HT-29 (cell line): ENCODE data around the gene NOL12. TPM values are rescaled to one million over a fixed set of nuclear protein-coding genes. Genes with fewer than 3 reads are reported as not detected.
A peak's percentile ranks its signal among the peaks of the same experiment; 100 is the strongest.
"Not testable (repeated sequence)": the region's sequence is repeated elsewhere in the genome, so short reads cannot be mapped to it uniquely, and the experiment has no call there.

Experiments
- DNase-seq: peaks from one replicate; pipeline ENCODE4 v3.0.0-alpha.2; 2015; ENCODE audit warnings: low spot score
- total RNA-seq: library from RNA; depleted of rRNA; stranded (reverse); fragments of >200 nt; shearing (Covaris generic); gene quantifications from 2 replicates; pipeline ENCODE4 v1.2.3, GENCODE V29; 2014; rRNA removed

NOL12 gene
- total RNA-seq: 25.2 and 42.3 TPM in 2 replicates

GRCh38 chr22:37686002-37686982, at the start of gene NOL12:
TSS of gene NOL12 (plus strand) at chr22:37686343. CDS start at chr22:37686393, 50 bp downstream.
- peak; percentile 82 for DNase-seq

GRCh38 chr22:37636949-37637273, 49.2 kb upstream of the NOL12 start:
- DNase-seq: no peak

- DNase-seq: no peak
Observed at GRCh38 chr22:37638391-37639069, 47.6 kb upstream of the NOL12 start.

GRCh38 chr22:37639070-37639760, 46.9 kb upstream of the NOL12 start, which contains the start of gene SH3BP1:
TSS of gene SH3BP1 (plus strand) at chr22:37639669. CDS start at chr22:37639788, 119 bp downstream.
- peak; percentile 22 for DNase-seq

GRCh38 chr22:37639771-37640590, 46.2 kb upstream of the NOL12 start:
- no peak for DNase-seq

GRCh38 chr22:37640591-37641560, 45.3 kb upstream of the NOL12 start:
- DNase-seq: peak; percentile 36

- peak; percentile 52 for DNase-seq
Observed at GRCh38 chr22:37641561-37641949, 44.6 kb upstream of the NOL12 start.

- DNase-seq: peak; percentile 84
Observed at GRCh38 chr22:37643225-37643847, 42.8 kb upstream of the NOL12 start.

GRCh38 chr22:37647317-37647716, 38.8 kb upstream of the NOL12 start:
- no peak for DNase-seq

- peak; percentile 87 for DNase-seq
Observed at GRCh38 chr22:37647928-37648327, 38.2 kb upstream of the NOL12 start.

- no peak for DNase-seq
Observed at GRCh38 chr22:37650463-37651136, 35.5 kb upstream of the NOL12 start.

- no peak for DNase-seq
Observed at GRCh38 chr22:37654563-37655251, 31.4 kb upstream of the NOL12 start.

GRCh38 chr22:37655252-37655563, 30.9 kb upstream of the NOL12 start:
- DNase-seq: no peak

- not testable (repeated sequence) for DNase-seq
Observed at GRCh38 chr22:37656583-37656982, 29.6 kb upstream of the NOL12 start.

GRCh38 chr22:37657590-37658132, 28.5 kb upstream of the NOL12 start:
- DNase-seq: no peak

- peak; percentile 96 for DNase-seq
Observed at GRCh38 chr22:37658133-37659065, 27.7 kb upstream of the NOL12 start, which contains the start of gene PDXP. TSS of gene PDXP (plus strand) at chr22:37658723. CDS start at chr22:37658783, 60 bp downstream.
